SK-N-SH (cell line): ENCODE data around the gene FBXO17.

ENCODE experiments used
- CTCF ChIP-seq: fragments of 200-600 bp; sonication (generic); IDR thresholded peaks from 2 replicates; pipeline ENCODE4 v1.6.1; 2017; ENCODE audit warnings: antibody characterized with exemption, mild to moderate bottlenecking, moderate library complexity
- FOSL2 ChIP-seq: IDR thresholded peaks from 2 replicates; pipeline ENCODE4 v1.4.0; 2012; ENCODE audit warnings: low read depth, mild to moderate bottlenecking, moderate library complexity, borderline replicate concordance
- RCOR1 ChIP-seq: fragments of 150-350 bp; IDR thresholded peaks from 2 replicates; pipeline ENCODE4 v1.6.1; 2017; ENCODE audit warnings: antibody characterized with exemption, low read length
- SIN3A ChIP-seq: IDR thresholded peaks from 2 replicates; pipeline ENCODE4 v1.6.1; 2012; ENCODE audit warnings: low read depth, mild to moderate bottlenecking, low read length, moderate library complexity, borderline replicate concordance
- SMC3 ChIP-seq: IDR thresholded peaks from 2 replicates; pipeline ENCODE4 v1.6.1; 2012; ENCODE audit warnings: low read depth, low read length, improper control_type of control experiment
- TAF1 ChIP-seq: IDR thresholded peaks from 2 replicates; pipeline ENCODE4 v1.6.1; 2012; ENCODE audit warnings: low read depth, mild to moderate bottlenecking, low read length, moderate library complexity, borderline replicate concordance
- TEAD4 ChIP-seq: IDR thresholded peaks from 2 replicates; pipeline ENCODE4 v1.4.0; 2012; ENCODE audit warnings: mild to moderate bottlenecking, borderline replicate concordance; ENCODE audit not compliant: insufficient read depth

GRCh38 chr19:38905620-38906019 lies 69.9 kb downstream of the FBXO17 start:
- TF ChIP-seq RCOR1 (no peak), TAF1 (no peak), CTCF (no peak), FOSL2 (no peak), SIN3A (no peak), SMC3 (no peak), TEAD4 (no peak)
